ENCODE measurements around the gene MVD.
A peak's percentile ranks its signal among the peaks of the same experiment; 100 is the strongest.

MVD gene

GRCh38 chr16:88662843-88663606, at the start of gene MVD:
TSS of gene MVD (minus strand) at chr16:88663091. CDS start at chr16:88663080, 11 bp downstream.
- peak; percentile 94 for DNase-seq

GRCh38 chr16:88712362-88712979, 49.6 kb upstream of the MVD start:
- no peak for DNase-seq

GRCh38 chr16:88711750-88712340, 49.0 kb upstream of the MVD start:
- no peak for DNase-seq

GRCh38 chr16:88710556-88710955, 47.7 kb upstream of the MVD start:
- no peak for DNase-seq

GRCh38 chr16:88706965-88707826, 44.3 kb upstream of the MVD start:
- DNase-seq = no peak

- DNase-seq = peak; percentile 88
These were observed 43.5 kb upstream of the MVD start, which contains the start of the genes CTU2 and RNF166 for GRCh38 chr16:88706229-88706964. TSS of gene CTU2 (plus strand) at chr16:88706503. CDS start at chr16:88706531, 28 bp downstream. TSS of gene RNF166 (minus strand) at chr16:88706408. CDS start at chr16:88706325, 83 bp downstream.

- DNase-seq = no peak
These were observed 42.9 kb upstream of the MVD start for GRCh38 chr16:88705801-88706228.

- no peak for DNase-seq
These were observed 42.3 kb upstream of the MVD start for GRCh38 chr16:88705076-88705684.

GRCh38 chr16:88703486-88704309, 40.8 kb upstream of the MVD start:
- peak; percentile 63 for DNase-seq

- no peak for DNase-seq
These were observed 39.7 kb upstream of the MVD start for GRCh38 chr16:88702371-88703210.

GRCh38 chr16:88701581-88702370, 38.9 kb upstream of the MVD start:
- DNase-seq = no peak

GRCh38 chr16:88700636-88701482, 38.0 kb upstream of the MVD start:
- peak; percentile 94 for DNase-seq

GRCh38 chr16:88700322-88700635, 37.4 kb upstream of the MVD start:
- DNase-seq = peak; percentile 23

GRCh38 chr16:88699180-88699579, 36.3 kb upstream of the MVD start:
- DNase-seq = no peak

- DNase-seq = no peak
These were observed 35.8 kb upstream of the MVD start for GRCh38 chr16:88698646-88699045.

- no peak for DNase-seq
These were observed 35.1 kb upstream of the MVD start for GRCh38 chr16:88697831-88698615.

- no peak for DNase-seq
These were observed 34.4 kb upstream of the MVD start for GRCh38 chr16:88697116-88697830.

Data from stimulated activated naive CD4-positive, alpha-beta T cell treated with Interleukin-2 at 50 U/mL for 16 hours (primary cell).